Colonic mucosa (tissue), 4 donors: ENCODE measurements around the gene SLC44A2. TPM values are rescaled to one million over a fixed set of nuclear protein-coding genes. Genes with fewer than 3 reads are reported as not detected.
A peak's percentile ranks its signal among the peaks of the same experiment; 100 is the strongest.

Source experiments
- DNase-seq: peaks from one replicate; pipeline ENCODE4 v3.0.0-alpha.2; 2020
- H3K27ac ChIP-seq: fragments of 200-600 bp; one replicate; pipeline ENCODE4 v1.8.0; 2021
- H3K27me3 ChIP-seq: fragments of 200-600 bp; one replicate; pipeline ENCODE4 v1.8.0; 2021
- H3K36me3 ChIP-seq: fragments of 200-600 bp; one replicate; pipeline ENCODE4 v1.8.0; 2021
- H3K4me1 ChIP-seq: fragments of 200-600 bp; one replicate; pipeline ENCODE4 v1.8.0; 2021; ENCODE audit warnings: mild to moderate bottlenecking
- H3K4me3 ChIP-seq: fragments of 200-600 bp; one replicate; pipeline ENCODE4 v1.8.0; 2021
- H3K9ac ChIP-seq, 2 donors: one replicate each; pipeline ENCODE4 v1.7.0; 2013; ENCODE audit warnings: control low read depth in 2 of 2, low read depth in 2 of 2, low read length in 2 of 2
- H3K9me3 ChIP-seq: fragments of 200-600 bp; one replicate; pipeline ENCODE4 v1.8.0; 2021
- intact Hi-C: fragments of 100-400 bp; cut with DNase I; formaldehyde crosslinking; loops from one replicate; pipeline ENCODE4 v1.14.1; 2022
- total RNA-seq, 2 donors: library from RNA; stranded (reverse); fragmentation: NEBNext Ultra II Directional in 1 of 2; extraction: Animal tissue kit (Norgen Biotek cat#: 25700) in 1 of 2; gene quantifications; one replicate each; pipeline ENCODE4 v1.2.1, GENCODE V29; 2021
- TF ChIP-seq, protein P1 (sequence below): fragments of 200-600 bp; IDR thresholded peaks from one replicate; pipeline ENCODE4 v1.8.0; 2022; ENCODE audit warnings: antibody characterized with exemption, mild to moderate bottlenecking
- donor health status: healthy.
- donor health status: DM: no; HTN: no; CAD: no.
- donor health status: DM: no; HTN: no; CAD: no.

SLC44A2 gene
- total RNA-seq, 2 donors from 2014 or later = 87.1 to 137 TPM

DNA sequence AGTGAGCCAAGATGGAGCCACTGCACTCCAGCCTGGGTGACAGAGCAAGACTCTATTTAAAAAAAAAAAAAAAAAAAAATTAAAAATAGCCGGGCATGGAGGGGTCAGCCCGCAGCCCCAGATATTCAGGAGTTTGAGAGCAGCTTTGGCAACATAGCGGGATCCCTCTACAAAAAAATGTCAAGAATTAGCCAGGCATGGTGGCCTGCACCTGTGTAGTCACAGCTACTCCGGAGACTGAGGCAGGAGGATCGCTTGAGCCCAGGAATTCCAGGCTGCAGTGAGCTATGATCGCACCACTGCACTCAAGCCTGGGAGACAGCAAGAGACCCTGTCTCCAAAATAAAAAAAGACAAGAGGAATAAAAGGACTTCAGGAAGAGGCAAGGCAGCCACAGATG, 39.0 kb upstream of the SLC44A2 start:
- no peak for DNase-seq
- Histone ChIP-seq H3K4me3 (peak overlapping the region; percentile 65), H3K27ac (no peak overlapping the region), H3K9me3 (no peaks in the 10 kb centered on the region), H3K27me3 (no peaks in the 10 kb centered on the region), H3K4me1 (no peaks in the 10 kb centered on the region), H3K36me3 (no peaks in the 10 kb centered on the region), H3K9ac (peak overlapping the region; percentile 76 to 90)
- TF ChIP-seq, protein P1, sequence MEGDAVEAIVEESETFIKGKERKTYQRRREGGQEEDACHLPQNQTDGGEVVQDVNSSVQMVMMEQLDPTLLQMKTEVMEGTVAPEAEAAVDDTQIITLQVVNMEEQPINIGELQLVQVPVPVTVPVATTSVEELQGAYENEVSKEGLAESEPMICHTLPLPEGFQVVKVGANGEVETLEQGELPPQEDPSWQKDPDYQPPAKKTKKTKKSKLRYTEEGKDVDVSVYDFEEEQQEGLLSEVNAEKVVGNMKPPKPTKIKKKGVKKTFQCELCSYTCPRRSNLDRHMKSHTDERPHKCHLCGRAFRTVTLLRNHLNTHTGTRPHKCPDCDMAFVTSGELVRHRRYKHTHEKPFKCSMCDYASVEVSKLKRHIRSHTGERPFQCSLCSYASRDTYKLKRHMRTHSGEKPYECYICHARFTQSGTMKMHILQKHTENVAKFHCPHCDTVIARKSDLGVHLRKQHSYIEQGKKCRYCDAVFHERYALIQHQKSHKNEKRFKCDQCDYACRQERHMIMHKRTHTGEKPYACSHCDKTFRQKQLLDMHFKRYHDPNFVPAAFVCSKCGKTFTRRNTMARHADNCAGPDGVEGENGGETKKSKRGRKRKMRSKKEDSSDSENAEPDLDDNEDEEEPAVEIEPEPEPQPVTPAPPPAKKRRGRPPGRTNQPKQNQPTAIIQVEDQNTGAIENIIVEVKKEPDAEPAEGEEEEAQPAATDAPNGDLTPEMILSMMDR = no peak
- intact Hi-C loops = no loop called here

DNA sequence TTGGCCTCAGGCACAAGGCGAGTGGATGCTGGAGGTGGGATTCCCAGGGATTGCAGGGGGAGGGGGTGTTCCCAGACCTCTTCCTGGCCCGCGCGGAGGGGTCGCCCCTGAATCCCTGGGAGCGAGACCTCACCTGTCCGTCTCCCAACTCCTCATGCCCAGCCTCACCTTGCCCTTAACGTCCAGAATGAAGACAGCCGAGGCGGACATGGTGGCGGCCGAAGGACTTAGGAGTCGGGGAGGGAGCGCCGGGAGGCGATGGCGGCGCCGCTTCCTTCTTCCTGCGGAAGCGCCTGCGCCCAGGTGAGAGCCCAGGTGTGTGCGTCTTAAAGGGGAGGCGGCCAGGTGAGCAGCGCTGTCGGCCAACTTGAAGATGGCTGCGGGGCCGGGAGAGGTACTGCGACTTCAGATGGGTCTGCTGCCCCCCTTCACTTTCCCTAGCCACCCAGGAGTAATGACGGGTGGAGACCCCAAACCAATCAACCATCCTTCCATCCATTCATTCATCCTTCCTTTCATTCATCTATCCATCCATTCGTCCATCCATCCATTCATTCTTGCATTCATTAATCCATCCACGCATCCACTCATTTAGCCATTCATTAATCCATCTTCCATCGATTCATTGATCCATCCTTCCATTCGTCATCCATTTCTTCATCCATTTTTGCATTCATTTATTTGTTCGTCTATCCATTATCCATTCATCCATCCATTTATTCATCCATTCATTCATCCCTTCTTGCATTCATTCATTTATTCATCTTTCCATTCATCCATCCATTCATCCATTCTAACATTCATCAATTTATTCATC, 38.1 kb upstream of the SLC44A2 start, which contains the start of gene AP1M2:
Gene AP1M2, minus strand, starts transcription at position 291 of the 817 bp plus-strand sequence. Its CDS starts 81 bp downstream, at position 210.
- peak within 1 kb of the TSS; percentile 76 to 90 for H3K9ac ChIP-seq
- TF ChIP-seq, protein P1 = no peak
- intact Hi-C loops = no loop called here

DNA sequence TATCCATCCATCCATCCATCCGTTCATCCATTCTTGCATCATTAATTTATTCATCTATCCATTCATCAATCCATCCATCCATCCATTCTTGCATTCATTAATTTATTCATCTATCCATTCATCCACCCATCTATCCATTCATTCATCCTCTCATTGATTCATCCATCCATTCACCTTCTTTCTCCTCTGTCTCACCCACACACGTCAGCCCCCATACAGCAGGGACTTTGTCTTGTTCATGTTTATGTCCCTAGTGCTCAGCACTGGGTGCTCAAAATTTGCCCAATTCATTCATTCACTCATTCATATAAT, 37.6 kb upstream of the SLC44A2 start:
- intact Hi-C loops = no loop called here
- no peak overlapping the region for H3K9ac ChIP-seq

More for the DNA sequence above, 38.1 kb upstream of the SLC44A2 start, which contains the start of gene AP1M2:
- no peaks in the 10 kb centered on the region for H3K9me3 ChIP-seq
- peak within 1 kb of the TSS; percentile 65 for H3K4me3 ChIP-seq
- H3K4me1 ChIP-seq = no peaks in the 10 kb centered on the region
- no peaks in the 10 kb centered on the region for H3K27me3 ChIP-seq
- peak within 1 kb of the TSS; percentile 27 for H3K27ac ChIP-seq
- no peaks in the 10 kb centered on the region for H3K36me3 ChIP-seq
- peak; percentile 75 for DNase-seq

DNA sequence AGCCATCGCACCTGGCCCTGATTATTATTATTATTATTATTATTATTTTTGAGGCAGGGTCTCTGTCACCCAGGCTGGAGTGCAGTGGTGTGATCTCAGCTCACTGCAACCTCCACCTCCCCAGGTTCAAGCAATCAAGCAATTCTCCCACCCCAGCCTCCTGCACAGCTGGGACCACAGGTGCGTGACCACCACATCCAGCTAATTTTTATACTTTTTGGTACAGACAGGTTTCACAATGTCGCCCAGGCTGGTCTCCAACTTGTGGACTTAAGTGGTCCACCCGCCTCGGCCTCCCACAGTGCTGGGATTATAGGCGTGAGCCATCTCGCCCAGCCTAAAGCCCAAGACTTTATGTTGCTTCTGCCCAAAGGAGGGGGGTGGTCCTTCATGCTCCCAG, 32.2 kb upstream of the SLC44A2 start:
- TF ChIP-seq, protein P1 = no peak

More for the DNA sequence above, 37.6 kb upstream of the SLC44A2 start:
- H3K9me3 ChIP-seq = no peaks in the 10 kb centered on the region
- no peaks in the 10 kb centered on the region for H3K4me1 ChIP-seq
- TF ChIP-seq, protein P1 = no peak
- H3K36me3 ChIP-seq = no peaks in the 10 kb centered on the region
- no peak overlapping the region for H3K4me3 ChIP-seq
- H3K27me3 ChIP-seq = no peaks in the 10 kb centered on the region
- no peak overlapping the region for H3K27ac ChIP-seq
- DNase-seq = no peak

DNA sequence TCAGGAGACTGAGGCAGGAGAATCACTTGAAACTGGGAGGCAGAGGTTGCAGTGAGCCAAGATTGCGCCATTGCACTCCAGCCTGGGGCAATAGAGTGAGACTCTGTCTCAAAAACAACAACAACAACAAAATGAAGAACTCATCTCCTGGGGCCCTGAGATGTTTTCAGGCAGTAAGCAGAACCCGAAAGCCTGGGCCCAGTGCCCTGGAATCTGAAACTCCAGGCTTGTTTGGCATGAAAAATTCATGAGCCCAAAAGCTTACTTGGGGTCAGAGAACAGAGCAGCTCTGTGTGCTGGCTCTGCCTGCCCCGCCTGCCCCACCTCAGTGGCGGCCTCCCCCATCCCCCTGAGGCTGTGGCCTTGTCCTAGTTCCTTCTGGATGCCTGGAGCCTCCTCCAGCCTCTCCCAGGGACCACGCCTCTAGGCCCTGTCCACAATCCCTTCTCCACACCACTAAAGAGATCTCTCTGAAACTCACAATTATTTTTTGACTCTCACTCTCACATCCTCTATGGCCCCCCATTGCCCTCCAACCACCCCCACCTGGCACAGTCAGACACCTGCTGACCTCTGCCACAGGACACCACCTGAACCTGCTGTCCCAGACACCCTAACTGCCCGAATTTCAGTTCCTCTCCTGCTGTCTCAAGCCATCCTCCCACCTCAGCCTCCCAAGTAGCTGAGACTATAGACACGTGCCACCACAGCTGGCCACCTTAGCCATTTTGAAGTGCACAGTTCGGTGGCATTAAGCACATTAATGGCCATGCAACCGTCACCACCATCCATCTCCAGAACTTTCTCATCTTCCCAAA, 31.3 kb upstream of the SLC44A2 start:
- Histone ChIP-seq H3K4me3 (no peak overlapping the region), H3K9ac (no peak overlapping the region), H3K4me1 (no peaks in the 10 kb centered on the region), H3K27ac (no peak overlapping the region), H3K36me3 (no peaks in the 10 kb centered on the region), H3K27me3 (no peaks in the 10 kb centered on the region), H3K9me3 (no peaks in the 10 kb centered on the region)
- DNase-seq = no peak
- TF ChIP-seq, protein P1 = no peak
- intact Hi-C loops = no loop called here

More for the DNA sequence above, 32.2 kb upstream of the SLC44A2 start:
- Histone ChIP-seq H3K4me1 (no peaks in the 10 kb centered on the region), H3K9me3 (no peaks in the 10 kb centered on the region), H3K36me3 (no peaks in the 10 kb centered on the region), H3K27me3 (no peaks in the 10 kb centered on the region), H3K4me3 (no peak overlapping the region), H3K27ac (no peak overlapping the region), H3K9ac (no peak overlapping the region)
- intact Hi-C loops = no loop called here
- DNase-seq = no peak
